Smooth muscle cell (in vitro differentiated cells): ENCODE data around the gene BRINP3. TPM values are rescaled to one million over a fixed set of nuclear protein-coding genes. Genes with fewer than 3 reads are reported as not detected.

Experiments
- DNase-seq: peaks from one replicate; lab custom pipeline; 2025; ENCODE audit not compliant: unreplicated experiment; lab: John Stamatoyannopoulos, UW
- H2AFZ ChIP-seq: fragments of 200-600 bp; sonication (generic); 2 replicates; pipeline ENCODE4 v1.6.0; 2016; ENCODE audit warnings: antibody characterized with exemption, low read depth, mild to moderate bottlenecking
- H3F3A ChIP-seq: fragments of 200-600 bp; sonication (generic); 2 replicates; pipeline ENCODE4 v1.6.0; 2017; ENCODE audit warnings: antibody characterized with exemption, low read depth
- H3K27ac ChIP-seq: fragments of 200-600 bp; sonication (generic); 2 replicates; pipeline ENCODE4 v1.5.1; 2016; ENCODE audit warnings: low read depth, mild to moderate bottlenecking
- H3K27me3 ChIP-seq: fragments of 200-600 bp; sonication (generic); 2 replicates; pipeline ENCODE4 v1.6.1; 2016; ENCODE audit warnings: low read depth, mild to moderate bottlenecking
- H3K36me3 ChIP-seq: fragments of 200-600 bp; sonication (generic); 2 replicates; pipeline ENCODE4 v1.5.1; 2016; ENCODE audit warnings: low read depth
- H3K4me1 ChIP-seq: fragments of 200-600 bp; sonication (generic); 2 replicates; pipeline ENCODE4 v1.5.1; 2016; ENCODE audit warnings: low read depth
- H3K4me2 ChIP-seq: fragments of 200-600 bp; sonication (generic); 2 replicates; pipeline ENCODE4 v1.6.0; 2016; ENCODE audit warnings: mild to moderate bottlenecking
- H3K4me3 ChIP-seq: fragments of 200-600 bp; sonication (generic); 2 replicates; pipeline ENCODE4 v1.5.1; 2016; ENCODE audit warnings: mild to moderate bottlenecking
- H3K79me2 ChIP-seq: fragments of 200-600 bp; sonication (generic); 2 replicates; pipeline ENCODE4 v1.6.0; 2016; ENCODE audit warnings: low read depth, mild to moderate bottlenecking
- H3K9ac ChIP-seq: fragments of 200-600 bp; sonication (generic); 2 replicates; pipeline ENCODE4 v1.6.0; 2016; ENCODE audit warnings: low read depth
- H3K9me3 ChIP-seq: fragments of 200-600 bp; sonication (generic); replicated peaks from 2 replicates; pipeline ENCODE4 v1.5.1; 2016; ENCODE audit warnings: low read depth
- H4K20me1 ChIP-seq: fragments of 200-600 bp; sonication (generic); 2 replicates; pipeline ENCODE4 v1.6.0; 2016; ENCODE audit warnings: low read depth
- WGBS: methylation state at CpG from one replicate; pipeline ENCODE4 v1.1.7; 2016; ENCODE audit warnings: low lambda C conversion rate; 5-methylcytosine and 5-hydroxymethylcytosine counted together
- polyA plus RNA-seq: library from polyadenylated mRNA; unstranded; fragments of >200 nt; fragmentation: Nextera tagmentation; extraction: Ambion mirVana; gene quantifications from 2 replicates; pipeline ENCODE4 v1.2.1, GENCODE V29; 2016
- total RNA-seq: library from RNA; depleted of rRNA; stranded (reverse); fragments of >200 nt; gene quantifications from 2 replicates; pipeline ENCODE4 v1.2.3, GENCODE V29; 2014
- TF ChIP-seq, protein P1 (sequence below): fragments of 200-600 bp; sonication (generic); IDR thresholded peaks from 2 replicates; pipeline ENCODE4 v1.5.1; 2017; ENCODE audit warnings: borderline replicate concordance, mild to moderate bottlenecking, antibody characterized with exemption; ENCODE audit not compliant: insufficient read depth, poor library complexity, severe bottlenecking

BRINP3 gene
- total and polyA plus RNA-seq, 2 experiments from 2014 or later = not detected

DNA sequence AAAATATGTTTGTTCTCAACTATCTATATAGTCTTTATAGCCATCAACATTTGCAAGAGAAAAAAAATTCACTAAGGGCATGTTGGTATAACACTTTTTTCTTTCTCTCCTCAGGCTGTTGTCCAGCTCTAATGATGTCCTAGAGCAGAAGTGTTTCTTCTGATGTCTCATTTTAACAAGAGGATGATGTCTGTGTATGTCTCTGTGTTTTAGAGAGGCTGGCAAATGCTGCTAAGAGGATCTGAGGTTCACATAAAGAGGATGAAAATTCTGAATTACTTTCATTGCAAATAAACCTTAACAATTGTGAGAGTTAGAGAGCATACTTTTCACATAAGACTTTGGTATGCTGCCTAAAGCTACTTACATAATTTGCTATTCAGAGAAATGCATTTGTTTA, 2.6 kb upstream of the BRINP3 start:
- Histone ChIP-seq H3K36me3 (no peaks in the 10 kb centered on the region), H4K20me1 (no peaks in the 10 kb centered on the region), H2AFZ (no peak overlapping the region), H3K27ac (no peak overlapping the region), H3K9ac (no peak overlapping the region), H3F3A (no peaks in the 10 kb centered on the region), H3K4me1 (peaks cover 15% of the 10 kb centered on the region), H3K4me3 (no peak overlapping the region), H3K79me2 (no peaks in the 10 kb centered on the region), H3K27me3 (peaks cover 60% of the 10 kb centered on the region), H3K9me3 (no peaks in the 10 kb centered on the region), H3K4me2 (no peak overlapping the region)
- TF ChIP-seq, protein P1, sequence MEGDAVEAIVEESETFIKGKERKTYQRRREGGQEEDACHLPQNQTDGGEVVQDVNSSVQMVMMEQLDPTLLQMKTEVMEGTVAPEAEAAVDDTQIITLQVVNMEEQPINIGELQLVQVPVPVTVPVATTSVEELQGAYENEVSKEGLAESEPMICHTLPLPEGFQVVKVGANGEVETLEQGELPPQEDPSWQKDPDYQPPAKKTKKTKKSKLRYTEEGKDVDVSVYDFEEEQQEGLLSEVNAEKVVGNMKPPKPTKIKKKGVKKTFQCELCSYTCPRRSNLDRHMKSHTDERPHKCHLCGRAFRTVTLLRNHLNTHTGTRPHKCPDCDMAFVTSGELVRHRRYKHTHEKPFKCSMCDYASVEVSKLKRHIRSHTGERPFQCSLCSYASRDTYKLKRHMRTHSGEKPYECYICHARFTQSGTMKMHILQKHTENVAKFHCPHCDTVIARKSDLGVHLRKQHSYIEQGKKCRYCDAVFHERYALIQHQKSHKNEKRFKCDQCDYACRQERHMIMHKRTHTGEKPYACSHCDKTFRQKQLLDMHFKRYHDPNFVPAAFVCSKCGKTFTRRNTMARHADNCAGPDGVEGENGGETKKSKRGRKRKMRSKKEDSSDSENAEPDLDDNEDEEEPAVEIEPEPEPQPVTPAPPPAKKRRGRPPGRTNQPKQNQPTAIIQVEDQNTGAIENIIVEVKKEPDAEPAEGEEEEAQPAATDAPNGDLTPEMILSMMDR = no peak
- DNase-seq = no peak

DNA sequence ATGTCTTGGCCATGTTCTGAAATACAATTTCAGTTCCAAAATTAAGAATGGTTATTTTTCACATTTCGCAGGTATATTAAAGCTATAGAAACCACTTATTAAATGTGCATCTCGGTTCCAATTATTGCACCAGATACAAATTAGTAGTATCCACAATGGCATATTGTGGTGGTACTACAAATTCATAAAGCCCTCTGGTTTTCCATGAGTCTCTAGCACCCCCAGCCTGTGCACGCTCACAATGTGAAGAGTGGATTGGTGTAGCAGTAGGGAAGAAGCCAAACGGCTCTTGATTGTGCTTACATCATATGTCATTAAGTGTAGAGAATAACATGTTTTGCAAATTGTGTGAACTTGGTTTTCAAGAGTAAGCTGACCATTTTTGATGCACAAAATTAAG, 1.9 kb upstream of the BRINP3 start:
- Histone ChIP-seq H4K20me1 (no peaks in the 10 kb centered on the region), H2AFZ (no peak overlapping the region), H3K79me2 (no peaks in the 10 kb centered on the region), H3K9me3 (no peaks in the 10 kb centered on the region), H3K4me2 (no peak overlapping the region), H3K4me1 (peaks cover 22% of the 10 kb centered on the region), H3K4me3 (peak overlapping the region; percentile 64), H3K9ac (no peak overlapping the region), H3F3A (no peaks in the 10 kb centered on the region), H3K27me3 (peaks cover 67% of the 10 kb centered on the region), H3K36me3 (no peaks in the 10 kb centered on the region), H3K27ac (no peak overlapping the region)
- no peak for DNase-seq
- TF ChIP-seq, protein P1 = no peak
- WGBS = 42% methylated on average over 4 of the region's 4 CpGs

DNA sequence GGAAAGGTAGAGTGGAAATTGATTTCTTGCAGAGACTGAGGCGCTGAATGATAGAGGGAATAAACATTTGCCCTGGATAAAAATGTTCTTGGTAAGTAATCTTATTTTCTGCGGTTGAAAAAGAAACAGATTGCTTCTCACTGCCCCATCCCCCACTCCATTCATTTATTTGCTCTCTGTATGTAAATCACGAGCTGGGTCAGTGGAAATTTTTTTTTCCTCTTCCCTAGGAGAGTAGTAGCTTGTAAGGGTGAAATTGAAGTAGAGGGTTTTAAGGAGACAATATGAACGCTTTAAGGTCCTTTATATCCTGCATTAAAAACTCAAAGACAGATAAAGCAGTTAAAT, 1.4 kb upstream of the BRINP3 start:
- Histone ChIP-seq H3K9ac (no peak overlapping the region), H4K20me1 (no peaks in the 10 kb centered on the region), H3K9me3 (no peaks in the 10 kb centered on the region), H3K27ac (no peak overlapping the region), H3K4me2 (peak overlapping the region; percentile 89), H3K4me3 (peak overlapping the region; percentile 64), H2AFZ (peak overlapping the region; percentile 70), H3K79me2 (no peaks in the 10 kb centered on the region), H3K27me3 (peaks cover 72% of the 10 kb centered on the region), H3K36me3 (no peaks in the 10 kb centered on the region), H3F3A (no peaks in the 10 kb centered on the region), H3K4me1 (peaks cover 23% of the 10 kb centered on the region)
- WGBS = 4% methylated on average over 4 of the region's 4 CpGs
- TF ChIP-seq, protein P1 = no peak
- DNase-seq = no peak

DNA sequence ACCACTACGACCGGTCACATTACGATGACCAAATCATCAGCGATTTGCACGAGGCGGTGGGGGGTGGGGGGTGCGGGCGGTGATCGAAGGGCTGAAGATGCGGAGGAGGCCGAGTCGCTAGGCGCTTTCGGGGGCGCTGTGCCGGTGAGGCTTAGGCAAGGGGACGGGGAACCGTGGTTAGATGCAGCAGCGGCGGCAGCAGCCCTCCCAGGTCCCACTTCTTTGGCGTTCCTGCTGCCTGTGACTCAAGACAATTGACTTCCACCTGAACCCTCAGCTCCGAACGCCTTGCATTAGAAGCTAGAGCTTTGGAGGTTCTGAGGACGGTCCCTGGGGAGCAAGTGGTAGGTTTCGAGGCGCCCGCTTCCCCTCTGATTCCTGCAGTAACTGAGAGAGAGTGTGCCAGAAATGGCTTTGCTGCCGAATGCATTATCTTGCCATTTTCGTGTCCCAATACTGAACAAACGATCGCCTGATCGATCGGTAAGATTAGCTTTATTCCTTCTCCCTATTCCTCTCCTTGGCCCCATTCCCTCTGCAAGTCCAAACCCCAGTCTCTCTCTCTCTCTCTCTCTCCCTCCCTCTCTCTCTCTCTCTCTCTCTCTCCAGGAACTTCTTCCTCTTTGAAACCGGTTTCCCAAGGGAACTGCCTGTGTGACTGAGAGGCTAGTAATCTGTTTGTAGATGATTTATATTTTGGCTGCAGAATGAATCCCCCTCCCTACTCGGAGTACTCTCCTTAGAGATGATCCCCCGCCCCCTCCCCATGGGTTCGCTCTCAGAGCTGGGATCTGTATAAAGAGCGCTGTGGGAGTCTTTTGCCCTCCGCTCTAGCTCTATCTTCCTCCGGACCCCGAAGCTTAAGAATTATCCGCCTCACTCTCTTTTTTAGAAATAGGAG, 735 bp upstream of the BRINP3 start:
- no peak overlapping the region for H3K9ac ChIP-seq
- no peak for DNase-seq

More for the DNA sequence above, 735 bp upstream of the BRINP3 start:
- Histone ChIP-seq H3K79me2 (no peaks in the 10 kb centered on the region), H3F3A (no peaks in the 10 kb centered on the region), H3K36me3 (no peaks in the 10 kb centered on the region), H3K4me1 (peaks cover 23% of the 10 kb centered on the region), H4K20me1 (no peaks in the 10 kb centered on the region), H3K4me3 (peak overlapping the region; percentile 64), H3K27ac (no peak overlapping the region), H3K27me3 (peaks cover 78% of the 10 kb centered on the region), H3K4me2 (peak overlapping the region; percentile 89), H2AFZ (peak overlapping the region; percentile 70), H3K9me3 (no peaks in the 10 kb centered on the region)
- under 1% methylated on average over 33 of the region's 42 CpGs for WGBS
- TF ChIP-seq, protein P1 = no peak
